ENCODE results near the gene PROCA1. TPM values are rescaled to one million over a fixed set of nuclear protein-coding genes. Genes with fewer than 3 reads are reported as not detected.

The PROCA1 gene
- total RNA-seq (1 to 10 TPM in 4 of 9 donors, under 1 TPM in 4, not detected in 1; 0.61 to 3.2 (median 1.6) TPM), polyA plus RNA-seq (1 to 10 TPM in 2 of 3 donors, under 1 TPM in 1; 0.75 to 8.8 (median 3.8) TPM)
- long read RNA-seq, donor 1, result 0 reads
- long read RNA-seq, donor 2, partial matches to known transcripts, result 0 of 1 reads
- long read RNA-seq, donor 2, other reads (novel, unspliced or antisense), result 0 of 1 reads
- long read RNA-seq, donor 3, result 0 reads
- long read RNA-seq, donor 4, partial matches to known transcripts, result 0 of 3 reads
- long read RNA-seq, donor 4, other reads (novel, unspliced or antisense), result 3 of 3 reads
- long read RNA-seq, donor 5, partial matches to known transcripts, result 1 of 4 reads
- long read RNA-seq, donor 5, other reads (novel, unspliced or antisense), result 1 of 4 reads
- long read RNA-seq, donor 6, result 0 reads
- long read RNA-seq, donor 7, result 0 reads
- long read RNA-seq, donor 8, partial matches to known transcripts, result 0 of 1 reads
- long read RNA-seq, donor 8, other reads (novel, unspliced or antisense), result 0 of 1 reads
- long read RNA-seq, donor 9, result 0 reads
- long read RNA-seq, donor 10, result 0 reads

- Histone ChIP-seq H3K36me3 (replicated peaks in 1 of 2) (peaks cover 0 to 20% of the 10 kb centered on the region in 2 donors), H3K27ac (peak within 1 kb of the TSS; percentile 73 to 94 (median 78)), H3K27me3 (no peaks in the 10 kb centered on the region), H3K4me1 (replicated peaks in 1 of 2) (peaks cover 12 to 19% of the 10 kb centered on the region in 2 donors), H3K9me3 (replicated peaks in 1 of 3) (no peaks in the 10 kb centered on the region), H3K4me3 (peak within 1 kb of the TSS in 2 of 4 donors; percentile 18 to 61)
- TF ChIP-seq POLR2A (IDR thresholded peaks at IDR 0.05) (no peak), CTCF (IDR thresholded peaks at IDR 0.05) (no peak)
- DNase-seq, result no peak
- intact Hi-C loops (cut with DNase I), result no loop called here
- WGBS, 4 donors, result 3 to 9% (median 5%) methylated on average over 9 to 20 of the region's 20 CpGs
Observed at GRCh38 chr17:28711723-28712031, at the start of gene PROCA1. Gene PROCA1 (minus strand): TSS chr17:28711888. CDS start chr17:28711660, 228 bp downstream.

GRCh38 chr17:28760601-28761562 lies 49.2 kb upstream of the PROCA1 start:
- Histone ChIP-seq H3K4me3 (no peak overlapping the region), H3K36me3 (replicated peaks in 1 of 2) (peaks cover 0 to 24% of the 10 kb centered on the region in 2 donors), H3K4me1 (replicated peaks in 1 of 2) (peaks cover 0 to 5% of the 10 kb centered on the region in 2 donors), H3K9me3 (replicated peaks in 1 of 3) (no peaks in the 10 kb centered on the region), H3K27me3 (no peaks in the 10 kb centered on the region), H3K27ac (no peak overlapping the region)
- TF ChIP-seq CTCF (IDR thresholded peaks at IDR 0.05), result no peak
- TF ChIP-seq POLR2A (IDR thresholded peaks at IDR 0.05), result no peak
- 37 to 47% (median 40%) methylated on average over 9 of the region's 9 CpGs for WGBS, 4 donors
- intact Hi-C loops (cut with DNase I), result loop anchor here in 1 of 2 donors (5.0 kb wide), 1 partner anchor 136 kb away; the partner anchor contains the start of gene FLOT2
- DNase-seq, result peak; percentile 67 to 91 (median 79)

GRCh38 chr17:28759256-28759865 lies 47.7 kb upstream of the PROCA1 start:
- intact Hi-C loops (cut with DNase I), result loop anchor here in 1 of 2 donors (10.0 kb wide), 2 partner anchors 85 to 155 kb away; partner anchors contain the start of gene FAM222B
- H3K27me3 ChIP-seq, result no peaks in the 10 kb centered on the region
- WGBS, 4 donors, result 78 to 94% (median 85%) methylated on average over 11 to 18 of the region's 18 CpGs
- peaks cover 0 to 5% of the 10 kb centered on the region in 2 donors for H3K4me1 ChIP-seq (replicated peaks in 1 of 2)
- H3K9me3 ChIP-seq (replicated peaks in 1 of 3), result no peaks in the 10 kb centered on the region
- no peak for TF ChIP-seq POLR2A (IDR thresholded peaks at IDR 0.05)
- TF ChIP-seq CTCF (IDR thresholded peaks at IDR 0.05), result no peak
- no peak overlapping the region for H3K4me3 ChIP-seq
- no peak overlapping the region for H3K27ac ChIP-seq
- H3K36me3 ChIP-seq (replicated peaks in 1 of 2), result peaks cover 0 to 24% of the 10 kb centered on the region in 2 donors
- DNase-seq, result no peak

Data from adrenal gland (tissue), 19 donors.